ENCODE results near the gene TRIM58.

TRIM58 gene

GRCh38 chr1:247895163-247895637, 38.2 kb downstream of the TRIM58 start, which contains the start of gene OR2W3:
TSS of gene OR2W3 (plus strand) at chr1:247895587. CDS start at chr1:247895587, 0 bp downstream.
- DNase-seq = no peak

- no peak for DNase-seq
Observed at GRCh38 chr1:247895976-247896375, 39.0 kb downstream of the TRIM58 start.

DNA sequence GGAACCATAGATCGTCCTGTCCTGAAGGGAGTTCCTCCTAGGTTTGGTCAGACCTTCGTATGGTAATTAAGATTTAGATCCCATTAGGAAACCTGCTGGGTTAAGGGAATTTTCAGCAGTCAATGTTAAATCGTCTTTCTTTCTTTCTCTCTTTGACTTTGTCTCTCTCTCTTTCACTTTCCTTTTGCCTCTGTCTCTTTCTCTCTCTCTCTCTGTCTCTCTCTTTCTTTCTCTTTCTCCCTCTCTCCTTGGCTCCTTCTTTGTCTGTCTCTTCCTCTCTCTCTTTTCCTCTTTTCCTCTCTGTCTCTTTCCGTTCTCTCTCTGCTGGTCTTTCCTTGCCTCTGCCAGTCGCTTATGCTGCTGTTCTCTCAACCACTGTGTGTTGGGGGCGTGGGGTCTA, 47.1 kb downstream of the TRIM58 start:
- no peak for DNase-seq

DNA sequence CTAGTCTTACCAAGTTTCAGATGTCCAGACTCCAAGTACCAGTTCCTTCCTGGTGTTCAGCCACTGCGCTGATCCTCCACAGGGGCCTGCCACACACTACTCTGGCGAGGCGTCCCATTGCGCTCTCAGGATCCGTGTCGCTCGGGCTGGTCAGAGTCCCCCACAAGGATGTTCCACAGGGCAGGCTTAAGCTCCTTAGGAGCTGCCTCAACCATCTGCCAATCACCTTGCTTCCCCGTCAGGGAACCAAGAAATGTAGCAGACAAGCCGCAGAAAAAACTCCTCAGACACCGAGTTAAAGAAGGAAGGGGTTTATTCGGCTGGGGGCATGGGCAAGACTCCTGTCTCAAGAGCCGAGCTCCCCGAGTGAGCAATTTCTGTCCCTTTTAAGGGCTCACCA, 48.2 kb downstream of the TRIM58 start:
- DNase-seq = no peak

- no peak for DNase-seq
Observed at GRCh38 chr1:247905910-247906503, 49.0 kb downstream of the TRIM58 start.

GRCh38 chr1:247906504-247907047, 49.6 kb downstream of the TRIM58 start:
- no peak for DNase-seq

DNA sequence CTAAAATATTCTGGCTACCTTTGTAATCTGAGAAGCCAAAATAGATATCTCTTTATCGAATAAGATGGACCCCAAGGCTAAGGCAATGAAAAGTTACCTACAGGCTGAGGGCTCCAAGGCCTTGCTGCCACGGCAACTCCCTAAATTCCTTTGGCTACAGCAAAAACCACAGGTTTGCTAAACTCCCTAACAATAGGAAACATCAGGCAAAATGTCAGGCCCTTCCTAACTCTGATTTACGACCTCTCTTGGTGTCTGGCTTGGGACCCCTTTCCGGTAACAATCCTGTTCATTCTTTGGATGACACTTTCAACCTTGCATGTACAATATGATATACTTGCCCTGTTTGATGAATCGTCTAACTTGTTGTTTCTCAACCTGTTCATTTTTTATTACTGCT, 51.8 kb downstream of the TRIM58 start:
- no peak for DNase-seq

GRCh38 chr1:247913786-247914185, 56.8 kb downstream of the TRIM58 start:
- DNase-seq = no peak

DNA sequence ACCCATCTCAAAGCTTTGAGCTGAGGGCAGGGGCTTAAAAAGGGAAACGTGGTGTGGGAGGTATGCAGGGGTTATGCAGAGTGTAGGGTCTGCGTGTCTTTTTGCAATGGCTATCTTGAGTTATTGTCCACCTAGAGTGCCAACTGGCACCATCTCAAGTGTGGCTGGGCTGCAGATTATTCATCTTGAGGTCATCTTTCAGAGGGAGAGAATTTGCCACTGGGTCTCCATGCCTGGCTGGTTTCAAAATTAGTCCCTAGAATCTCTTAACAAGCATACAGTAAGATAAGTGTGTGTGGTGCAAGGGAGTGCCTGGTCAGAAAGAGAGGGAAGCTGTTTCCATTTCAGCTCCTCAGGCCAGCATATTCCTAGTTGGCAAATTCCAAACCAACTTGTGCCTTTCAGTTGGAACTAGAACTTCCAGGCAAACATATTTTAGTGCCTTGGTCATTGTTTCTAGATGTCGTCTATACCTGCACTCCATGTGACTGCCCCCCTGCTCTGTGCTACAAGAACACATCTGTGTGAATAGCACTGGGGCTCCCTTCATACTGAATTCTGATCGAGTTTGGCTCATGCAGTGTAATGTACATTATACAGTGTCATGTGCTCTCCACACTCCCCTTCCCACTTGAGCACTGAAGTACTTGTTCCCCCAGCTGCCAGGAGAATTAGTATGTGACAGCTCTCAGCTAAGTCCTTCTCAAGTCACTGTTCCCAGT, 58.1 kb downstream of the TRIM58 start:
- no peak for DNase-seq

DNA sequence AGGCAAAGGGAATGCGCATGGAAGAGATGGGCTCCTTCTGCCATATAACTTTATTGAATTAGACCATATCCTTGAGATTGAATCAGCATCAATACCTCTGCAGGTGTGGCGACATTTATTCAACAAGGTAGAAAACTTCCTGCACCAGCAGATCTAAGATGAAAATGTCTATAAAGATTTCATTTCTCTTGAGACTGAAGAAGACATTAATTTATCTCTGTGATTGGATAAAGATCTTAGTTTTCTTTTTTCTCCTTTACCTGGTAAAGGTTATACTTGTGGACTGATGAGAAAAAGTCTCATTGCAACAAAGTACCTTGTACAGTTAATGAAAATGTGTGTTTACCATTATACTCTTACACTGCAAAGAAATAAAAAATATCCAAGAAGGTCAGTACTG, 63.0 kb downstream of the TRIM58 start, which contains the start of gene OR2T8:
TSS of gene OR2T8 (plus strand) at position 301 of the 400 bp plus-strand sequence. CDS start 766 bp downstream, outside the sequence.
- DNase-seq = no peak

DNA sequence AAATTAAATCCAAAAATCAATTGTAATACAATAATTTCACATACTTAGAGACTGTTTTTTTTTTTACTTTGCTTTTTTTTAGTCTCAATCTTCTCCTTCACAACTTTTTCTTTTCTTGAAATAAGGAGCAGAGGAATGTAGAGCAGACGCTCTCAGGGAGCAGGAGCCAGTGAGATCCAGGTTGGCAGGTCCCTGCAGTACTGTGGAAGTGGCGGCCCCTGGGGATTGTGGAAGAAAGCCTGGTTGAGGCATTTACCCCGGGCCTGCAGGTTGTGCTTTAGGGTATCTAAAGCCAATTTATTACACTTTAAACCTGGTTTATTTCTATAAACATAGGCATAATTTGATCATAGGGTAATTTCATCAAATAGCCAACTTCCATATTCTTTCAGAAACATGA, 67.0 kb downstream of the TRIM58 start:
- DNase-seq = no peak

- no peak for DNase-seq
Observed at GRCh38 chr1:247924868-247925267, 67.9 kb downstream of the TRIM58 start, which contains the start of gene OR2AJ1. TSS of gene OR2AJ1 (plus strand) at chr1:247924889. CDS start at chr1:247933769, 8,880 bp downstream.

All from NCI-H774 (cell line).